ENCODE results near the gene CHML.

Gene CHML

DNA sequence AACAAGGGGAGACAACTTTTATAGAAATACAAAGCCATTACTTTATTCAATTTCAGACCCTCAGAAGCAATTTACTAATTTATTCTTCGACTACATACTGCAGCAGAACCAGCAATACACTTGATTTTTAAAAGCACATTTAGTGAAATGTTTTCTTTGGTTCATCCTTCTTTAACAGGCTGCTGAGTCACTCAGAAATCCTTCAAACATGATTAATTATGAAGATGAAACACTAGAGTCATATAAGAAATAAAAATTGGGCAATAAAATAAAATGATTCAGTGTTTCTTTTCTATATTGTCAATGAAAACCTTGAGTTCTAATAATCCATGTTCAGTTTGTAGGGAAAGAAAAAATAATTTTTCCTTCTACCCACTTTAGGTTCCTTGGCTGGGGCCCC, 47.0 kb downstream of the CHML start:
- DNase-seq (ENCODE audit: low read depth): no peak
- no peak for TF ChIP-seq CTCF (IDR thresholded peaks at IDR 0.05; ENCODE audit: control insufficient read depth, extremely low read depth, insufficient read depth)
- H3K4me3 ChIP-seq (ENCODE audit: low read depth, low read length): no peak overlapping the region

- DNase-seq (ENCODE audit: low read depth): no peak
- no peak overlapping the region for H3K4me3 ChIP-seq (ENCODE audit: low read depth, low read length)
- TF ChIP-seq CTCF (IDR thresholded peaks at IDR 0.05; ENCODE audit: control insufficient read depth, extremely low read depth, insufficient read depth): no peak
Observed at GRCh38 chr1:241592273-241592958, 47.8 kb downstream of the CHML start.

DNA sequence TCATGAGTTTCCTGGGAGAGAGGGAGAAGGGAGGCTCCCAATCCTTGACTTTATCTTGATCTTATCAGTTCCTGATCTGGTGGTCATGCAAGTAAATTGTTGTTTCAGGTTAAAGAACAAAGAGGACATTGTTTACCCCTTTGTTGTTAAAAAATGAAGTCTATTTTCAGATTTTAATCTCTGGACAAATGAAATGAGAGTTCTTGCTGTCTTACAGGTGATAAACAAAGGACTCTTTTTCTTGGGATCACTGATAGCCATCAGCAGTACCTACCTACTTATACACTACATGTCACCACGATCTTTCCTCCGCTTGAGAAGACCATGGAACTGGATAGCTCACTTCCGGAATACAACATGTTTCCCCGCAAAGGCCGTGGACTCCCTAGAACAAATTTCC, 48.4 kb downstream of the CHML start:
- no peak for TF ChIP-seq CTCF (IDR thresholded peaks at IDR 0.05; ENCODE audit: control insufficient read depth, extremely low read depth, insufficient read depth)
- DNase-seq (ENCODE audit: low read depth): no peak
- no peak overlapping the region for H3K4me3 ChIP-seq (ENCODE audit: low read depth, low read length)

- DNase-seq (ENCODE audit: low read depth): no peak
- H3K4me3 ChIP-seq (ENCODE audit: low read depth, low read length): no peak overlapping the region
Observed at GRCh38 chr1:241591317-241591716, 48.9 kb downstream of the CHML start.

GRCh38 chr1:241590719-241591118, 49.5 kb downstream of the CHML start:
- DNase-seq (ENCODE audit: low read depth): no peak
- no peak for TF ChIP-seq CTCF (IDR thresholded peaks at IDR 0.05; ENCODE audit: control insufficient read depth, extremely low read depth, insufficient read depth)
- H3K4me3 ChIP-seq (ENCODE audit: low read depth, low read length): no peak overlapping the region

More at GRCh38 chr1:241591317-241591716, 48.9 kb downstream of the CHML start:
- TF ChIP-seq CTCF (IDR thresholded peaks at IDR 0.05; ENCODE audit: control insufficient read depth, extremely low read depth, insufficient read depth): no peak
